HG03280 (cell line): ENCODE results near the gene OR2V1.
"Not testable (repeated sequence)": the region's sequence is repeated elsewhere in the genome, so short reads cannot be mapped to it uniquely, and the experiment has no call there.

Source experiments
- ATAC-seq: cut with Tn5 transposase; IDR thresholded peaks from one replicate; pipeline ENCODE4 v1.9.1; 2021; ENCODE audit warnings: mild to moderate bottlenecking, moderate library complexity; ENCODE audit not compliant: unreplicated experiment

OR2V1 gene

GRCh38 chr5:181130832-181131496 lies at the start of gene OR2V1:
Gene OR2V1 (minus strand): TSS chr5:181131169. CDS start chr5:181125304, 5,865 bp downstream.
- no peak for ATAC-seq

GRCh38 chr5:181177559-181177958 lies 46.6 kb upstream of the OR2V1 start:
- not testable (repeated sequence) for ATAC-seq

- no peak for ATAC-seq
Observed at GRCh38 chr5:181176254-181176952, 45.4 kb upstream of the OR2V1 start.

- peak; percentile 37 for ATAC-seq
Observed at GRCh38 chr5:181173420-181174342, 42.7 kb upstream of the OR2V1 start.

GRCh38 chr5:181173027-181173419 lies 42.1 kb upstream of the OR2V1 start:
- ATAC-seq = peak; percentile 51

- ATAC-seq = no peak
Observed at GRCh38 chr5:181171782-181172181, 40.8 kb upstream of the OR2V1 start.

GRCh38 chr5:181170996-181171395 lies 40.0 kb upstream of the OR2V1 start:
- no peak for ATAC-seq

GRCh38 chr5:181170237-181170825 lies 39.4 kb upstream of the OR2V1 start:
- ATAC-seq = no peak

- ATAC-seq = not testable (repeated sequence)
Observed at GRCh38 chr5:181169459-181170236, 38.7 kb upstream of the OR2V1 start.

- ATAC-seq = no peak
Observed at GRCh38 chr5:181168595-181169118, 37.7 kb upstream of the OR2V1 start.

- no peak for ATAC-seq
Observed at GRCh38 chr5:181167814-181168488, 37.0 kb upstream of the OR2V1 start.

GRCh38 chr5:181166812-181167733 lies 36.1 kb upstream of the OR2V1 start:
- no peak for ATAC-seq

- ATAC-seq = no peak
Observed at GRCh38 chr5:181164076-181164952, 33.3 kb upstream of the OR2V1 start.

- no peak for ATAC-seq
Observed at GRCh38 chr5:181163487-181164075, 32.6 kb upstream of the OR2V1 start.

- ATAC-seq = no peak
Observed at GRCh38 chr5:181161534-181162175, 30.7 kb upstream of the OR2V1 start.

- not testable (repeated sequence) for ATAC-seq
Observed at GRCh38 chr5:181160755-181161533, 30.0 kb upstream of the OR2V1 start.
